Measurements from ENCODE around the gene OSBPL3.

DNA sequence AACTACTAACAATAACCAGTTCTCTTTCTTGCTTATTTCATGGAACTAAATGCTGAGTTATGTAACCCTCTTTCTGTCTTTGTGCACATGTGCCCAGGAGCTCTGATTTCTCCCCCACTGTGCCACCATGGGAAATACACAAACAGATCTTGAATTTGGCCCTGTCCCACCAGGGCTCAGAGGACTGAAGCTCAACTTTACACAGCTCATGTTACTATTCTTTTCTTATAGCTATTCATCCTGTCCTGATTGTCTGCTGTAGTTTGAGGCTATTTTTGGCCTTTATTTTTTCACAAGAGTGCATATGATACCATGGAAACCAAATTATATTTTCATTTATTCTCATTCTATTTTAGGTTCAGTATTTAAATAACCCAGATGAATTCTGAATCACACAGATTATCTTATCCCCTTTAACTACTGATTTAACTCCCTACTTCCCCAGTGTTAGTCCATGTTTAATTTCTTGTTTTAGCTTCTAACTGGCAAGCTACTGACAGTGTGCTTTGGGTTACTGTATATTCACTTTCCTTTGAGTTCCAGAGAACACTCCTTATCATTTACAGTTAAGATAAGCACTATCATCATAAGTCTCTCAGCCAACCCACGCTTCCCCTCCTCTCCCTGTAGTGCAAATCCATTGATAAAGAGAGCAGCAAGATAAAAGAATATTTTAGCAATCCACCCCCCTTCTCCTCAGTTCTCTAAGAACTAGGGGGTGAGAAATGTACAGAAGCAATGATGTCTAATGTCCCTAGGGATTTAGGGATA, 150.9 kb downstream of the OSBPL3 start:
- TF ChIP-seq, protein P1, sequence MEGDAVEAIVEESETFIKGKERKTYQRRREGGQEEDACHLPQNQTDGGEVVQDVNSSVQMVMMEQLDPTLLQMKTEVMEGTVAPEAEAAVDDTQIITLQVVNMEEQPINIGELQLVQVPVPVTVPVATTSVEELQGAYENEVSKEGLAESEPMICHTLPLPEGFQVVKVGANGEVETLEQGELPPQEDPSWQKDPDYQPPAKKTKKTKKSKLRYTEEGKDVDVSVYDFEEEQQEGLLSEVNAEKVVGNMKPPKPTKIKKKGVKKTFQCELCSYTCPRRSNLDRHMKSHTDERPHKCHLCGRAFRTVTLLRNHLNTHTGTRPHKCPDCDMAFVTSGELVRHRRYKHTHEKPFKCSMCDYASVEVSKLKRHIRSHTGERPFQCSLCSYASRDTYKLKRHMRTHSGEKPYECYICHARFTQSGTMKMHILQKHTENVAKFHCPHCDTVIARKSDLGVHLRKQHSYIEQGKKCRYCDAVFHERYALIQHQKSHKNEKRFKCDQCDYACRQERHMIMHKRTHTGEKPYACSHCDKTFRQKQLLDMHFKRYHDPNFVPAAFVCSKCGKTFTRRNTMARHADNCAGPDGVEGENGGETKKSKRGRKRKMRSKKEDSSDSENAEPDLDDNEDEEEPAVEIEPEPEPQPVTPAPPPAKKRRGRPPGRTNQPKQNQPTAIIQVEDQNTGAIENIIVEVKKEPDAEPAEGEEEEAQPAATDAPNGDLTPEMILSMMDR (IDR thresholded peaks at IDR 0.05): no peak
- TF ChIP-seq EZH2 (IDR thresholded peaks at IDR 0.05) (no peak), EZH2phosphoT487 (IDR thresholded peaks at IDR 0.05) (no peak)

Measured in neural progenitor cell (in vitro differentiated cells).